Measurements from ENCODE around the gene CCDC87.

GRCh38 chr11:66604155-66604554, 11.3 kb upstream of the CCDC87 start:
- no peak for TF ChIP-seq EP300 (IDR thresholded peaks at IDR 0.05)
- TF ChIP-seq POLR2A (IDR thresholded peaks at IDR 0.05), result no peak
- TF ChIP-seq, protein P1, sequence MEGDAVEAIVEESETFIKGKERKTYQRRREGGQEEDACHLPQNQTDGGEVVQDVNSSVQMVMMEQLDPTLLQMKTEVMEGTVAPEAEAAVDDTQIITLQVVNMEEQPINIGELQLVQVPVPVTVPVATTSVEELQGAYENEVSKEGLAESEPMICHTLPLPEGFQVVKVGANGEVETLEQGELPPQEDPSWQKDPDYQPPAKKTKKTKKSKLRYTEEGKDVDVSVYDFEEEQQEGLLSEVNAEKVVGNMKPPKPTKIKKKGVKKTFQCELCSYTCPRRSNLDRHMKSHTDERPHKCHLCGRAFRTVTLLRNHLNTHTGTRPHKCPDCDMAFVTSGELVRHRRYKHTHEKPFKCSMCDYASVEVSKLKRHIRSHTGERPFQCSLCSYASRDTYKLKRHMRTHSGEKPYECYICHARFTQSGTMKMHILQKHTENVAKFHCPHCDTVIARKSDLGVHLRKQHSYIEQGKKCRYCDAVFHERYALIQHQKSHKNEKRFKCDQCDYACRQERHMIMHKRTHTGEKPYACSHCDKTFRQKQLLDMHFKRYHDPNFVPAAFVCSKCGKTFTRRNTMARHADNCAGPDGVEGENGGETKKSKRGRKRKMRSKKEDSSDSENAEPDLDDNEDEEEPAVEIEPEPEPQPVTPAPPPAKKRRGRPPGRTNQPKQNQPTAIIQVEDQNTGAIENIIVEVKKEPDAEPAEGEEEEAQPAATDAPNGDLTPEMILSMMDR (IDR thresholded peaks at IDR 0.05), result no peak
- no peak for TF ChIP-seq POLR2AphosphoS5 (IDR thresholded peaks at IDR 0.05)

Measured in stomach (tissue), 4 donors.